Superior temporal gyrus (tissue), 1 donor: ENCODE measurements around the gene RNF135.
A peak's percentile ranks its signal among the peaks of the same experiment; 100 is the strongest.
"Not testable (repeated sequence)": the region's sequence is repeated elsewhere in the genome, so short reads cannot be mapped to it uniquely, and the experiment has no call there.

Experiments
- DNase-seq: peaks from one replicate; pipeline ENCODE4 v3.0.0-alpha.2; 2016; ENCODE audit errors: extremely low spot score

The RNF135 gene

DNA sequence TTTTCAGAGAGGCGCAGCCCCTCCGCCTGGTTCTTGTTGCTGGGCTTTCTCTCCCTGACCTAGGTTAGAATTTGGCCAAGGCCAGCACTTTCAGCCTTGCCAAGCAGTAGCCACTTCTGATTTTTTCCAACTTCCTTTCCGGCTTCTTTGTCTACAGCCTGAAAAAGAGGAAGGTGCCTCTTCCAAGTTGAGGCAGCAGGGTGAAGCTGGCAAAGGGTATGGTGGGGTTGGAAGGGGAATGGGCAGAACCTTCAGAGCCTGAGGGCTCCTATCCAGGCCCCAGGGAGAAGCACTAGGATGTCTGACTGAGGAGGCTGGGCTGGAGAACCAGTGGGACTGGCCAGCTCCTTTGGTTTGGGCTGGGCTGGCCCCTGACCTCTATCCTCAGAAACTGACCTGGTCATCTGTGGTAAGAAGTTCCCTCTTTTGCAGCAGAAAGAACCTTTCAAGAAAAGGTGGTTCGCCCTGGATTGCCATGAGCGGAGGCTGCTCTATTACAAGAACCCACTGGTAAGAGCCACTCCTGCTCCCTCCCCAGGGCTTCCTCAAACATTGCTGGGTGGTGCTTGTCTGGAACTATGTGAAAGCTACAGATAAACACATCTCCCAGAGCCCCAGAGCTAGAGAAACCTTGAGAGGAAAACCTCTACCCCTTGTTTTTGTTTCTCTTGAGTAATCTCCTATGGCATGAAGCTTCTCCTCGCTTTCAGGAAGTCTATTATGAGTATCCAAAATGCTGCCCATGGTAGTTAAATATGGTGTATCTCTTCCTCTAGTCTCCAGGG, 16.6 kb upstream of the RNF135 start:
- DNase-seq, result peak; percentile 15

DNA sequence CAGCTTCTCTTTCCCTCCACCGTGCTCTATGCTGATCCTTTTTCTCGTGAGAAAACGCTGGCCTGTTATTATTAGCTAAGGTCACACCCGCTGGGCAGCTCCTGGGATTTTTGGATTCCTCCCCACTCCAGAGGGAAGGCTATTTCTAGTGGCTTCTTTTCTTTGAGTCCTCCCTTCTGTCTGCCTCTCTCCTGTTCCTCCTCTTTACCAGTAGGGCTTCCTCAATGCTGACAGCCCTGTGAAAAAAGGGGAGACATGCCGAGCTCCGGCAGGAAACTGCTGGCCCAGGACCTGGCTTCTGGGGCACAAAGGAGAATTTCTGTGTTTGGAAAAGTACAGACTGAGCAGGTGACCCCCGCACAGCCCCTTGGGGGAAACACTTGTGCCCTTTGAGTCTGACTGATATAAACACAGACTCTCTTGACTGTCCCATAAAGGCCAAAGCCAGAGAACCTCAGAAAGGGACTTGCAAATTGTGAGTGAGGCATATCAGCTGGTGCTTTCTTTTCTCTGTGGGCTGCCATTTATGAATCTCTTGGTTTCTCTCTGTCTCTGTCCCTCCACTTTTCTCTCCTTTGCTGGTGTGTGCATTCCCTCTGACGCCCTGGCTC, 14.0 kb upstream of the RNF135 start:
- no peak for DNase-seq

DNA sequence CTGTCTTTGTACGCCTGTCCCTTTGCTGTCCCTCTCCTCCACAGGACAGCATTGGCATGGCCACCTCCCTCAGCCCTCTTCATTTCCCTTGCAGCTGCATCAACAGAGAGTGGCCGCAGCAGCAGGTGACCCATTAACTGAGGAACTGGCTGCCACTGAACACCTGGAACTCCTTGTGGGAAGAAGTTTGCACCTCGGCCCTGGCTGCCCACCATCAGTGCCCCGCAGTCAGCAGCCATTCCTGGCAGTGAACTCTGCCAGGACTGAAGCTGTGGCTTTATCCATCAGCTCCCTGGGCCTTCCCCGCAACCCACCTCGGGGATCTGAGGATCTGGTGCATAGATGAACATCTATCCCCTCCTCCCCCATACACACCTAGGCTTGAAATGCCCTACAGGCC, 13.1 kb upstream of the RNF135 start:
- DNase-seq, result no peak

DNA sequence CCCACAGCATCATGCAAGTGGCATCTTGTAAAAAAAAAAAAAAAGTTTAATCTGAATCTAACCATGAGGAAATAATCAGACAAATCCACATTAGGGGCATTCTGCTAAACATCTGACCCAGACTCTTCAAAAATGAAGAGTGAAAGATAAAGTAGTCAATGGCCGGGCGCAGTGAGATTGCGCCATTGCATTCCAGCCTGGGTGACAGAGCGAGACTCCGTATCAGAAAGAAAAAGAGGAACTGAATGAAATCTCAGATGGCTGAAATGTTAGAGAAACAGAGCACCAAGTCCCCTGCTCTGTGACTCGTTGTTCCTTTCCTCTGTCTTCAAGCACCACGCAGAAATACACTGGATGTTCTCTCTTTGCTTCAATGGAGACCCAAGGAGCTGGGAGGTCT, 12.7 kb upstream of the RNF135 start:
- DNase-seq, result no peak

DNA sequence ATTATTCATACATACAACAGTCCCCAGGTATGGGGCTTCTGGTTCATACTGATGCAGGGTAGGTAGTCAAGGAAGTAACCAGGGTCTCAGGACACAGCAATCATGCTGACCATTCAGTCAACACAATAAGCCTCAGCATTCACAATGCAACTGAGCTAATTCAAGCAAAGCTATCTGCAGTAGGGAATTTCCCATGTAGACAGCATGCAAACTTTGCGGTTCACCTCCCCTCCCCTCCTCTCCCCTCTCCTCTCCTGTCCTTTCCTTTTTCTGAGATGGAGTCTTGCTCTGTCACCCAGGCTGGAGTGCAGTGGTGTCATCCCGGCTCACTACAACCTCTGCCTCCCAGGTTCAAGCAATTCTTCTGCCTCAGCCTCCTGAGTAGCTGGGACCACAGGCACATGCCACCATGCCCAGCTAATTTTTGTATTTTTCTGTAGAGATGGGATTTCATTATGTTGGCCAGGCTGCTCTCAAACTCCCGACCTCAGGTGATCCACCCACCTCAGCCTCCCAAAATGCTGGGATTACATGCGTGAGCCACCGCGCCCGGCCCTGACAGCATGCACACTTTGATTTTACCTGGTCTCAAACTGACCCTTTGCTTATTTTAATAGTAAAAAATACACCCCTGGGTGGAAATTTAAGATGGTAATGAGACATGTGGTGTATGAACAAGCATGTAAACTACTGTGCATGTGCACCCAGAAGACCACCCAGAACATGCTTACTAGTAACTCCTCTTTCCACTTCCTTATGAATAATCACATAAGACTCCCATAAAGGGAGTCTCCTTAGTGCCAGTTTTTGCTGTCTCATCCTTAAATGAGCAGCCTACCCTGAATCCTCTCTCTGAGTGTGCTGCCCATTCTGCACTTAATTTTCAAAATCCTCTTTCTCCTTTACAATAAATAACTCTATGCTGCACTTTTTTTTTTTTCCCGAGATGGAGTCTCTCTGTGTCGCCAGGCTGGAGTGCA, 9.3 kb upstream of the RNF135 start:
- no peak for DNase-seq

DNA sequence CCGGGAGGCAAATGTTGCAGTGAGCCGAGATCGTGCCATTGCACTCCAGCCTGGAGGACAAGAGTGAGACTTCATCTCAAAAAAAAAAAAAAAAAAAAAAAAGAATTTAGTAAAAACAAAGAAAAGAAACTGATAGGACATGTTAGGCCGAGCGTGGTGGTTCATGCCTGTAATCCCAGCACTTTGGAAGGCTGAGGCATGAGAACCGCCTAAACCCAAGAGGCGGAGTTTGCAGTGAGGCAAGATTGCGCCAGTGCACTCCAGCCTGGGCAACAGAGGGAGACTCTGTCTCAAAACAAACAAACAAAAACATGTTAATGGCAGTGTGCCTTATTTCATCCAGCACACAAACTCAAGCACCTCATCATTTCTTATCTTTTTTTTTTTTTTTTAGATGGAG, 6.5 kb upstream of the RNF135 start:
- not testable (repeated sequence) for DNase-seq

DNA sequence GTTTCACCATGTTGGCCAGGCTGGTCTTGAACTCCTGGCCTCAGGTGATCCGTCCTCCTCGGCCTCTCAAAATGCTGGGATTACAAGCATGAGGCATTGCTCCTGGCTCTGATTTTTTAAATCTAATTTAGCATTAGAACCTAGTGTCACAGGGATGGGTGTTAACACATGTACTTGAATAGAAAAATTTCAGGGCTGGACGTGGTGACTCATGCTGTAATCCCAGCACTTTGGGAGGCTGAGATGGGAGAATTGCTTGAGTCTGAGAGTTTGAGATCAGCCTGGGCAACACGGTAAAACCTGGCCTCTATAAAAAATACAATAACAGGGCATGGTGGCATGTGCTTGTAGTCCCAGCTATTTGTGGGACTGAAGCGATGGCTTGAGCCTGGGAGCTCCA, 6.0 kb upstream of the RNF135 start:
- no peak for DNase-seq

DNA sequence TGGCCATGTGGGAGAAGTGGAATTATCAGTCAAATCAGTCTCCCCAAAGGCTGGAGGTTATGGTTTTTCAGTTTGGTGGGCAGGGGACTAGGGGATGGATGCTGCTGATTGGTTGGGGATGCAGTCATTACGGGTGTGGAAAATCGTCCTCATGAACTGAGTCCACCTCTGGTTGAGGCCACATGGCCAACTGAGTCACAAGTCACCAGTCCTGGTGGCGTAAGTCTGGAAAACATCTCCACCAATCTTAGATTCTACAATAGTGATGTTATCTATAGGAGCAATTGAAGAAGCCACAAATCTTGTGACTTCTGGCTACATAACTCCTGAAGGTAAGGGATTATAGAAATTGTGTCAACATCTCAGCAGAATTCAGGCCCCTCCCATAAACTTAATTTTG, 5.2 kb upstream of the RNF135 start:
- DNase-seq, result no peak

DNA sequence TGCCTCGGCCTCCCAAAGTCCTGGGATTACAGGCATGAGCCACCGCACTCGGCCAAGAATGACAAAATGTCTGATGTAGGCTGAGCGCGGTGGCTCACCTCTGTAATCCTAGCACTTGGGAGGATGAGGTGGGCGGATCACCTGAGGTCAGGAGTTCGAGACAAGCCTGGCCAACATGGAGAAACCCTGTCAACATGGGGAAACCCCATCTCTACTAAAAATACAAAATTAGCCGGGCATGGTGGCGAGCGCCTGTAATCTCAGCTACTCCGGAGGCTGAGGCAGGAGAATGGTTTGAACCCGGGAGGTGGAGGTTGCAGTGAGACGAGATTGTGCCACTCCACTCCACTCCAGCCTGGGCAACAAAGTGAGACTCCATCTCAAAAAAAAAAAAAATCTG, 2.9 kb upstream of the RNF135 start:
- not testable (repeated sequence) for DNase-seq

DNA sequence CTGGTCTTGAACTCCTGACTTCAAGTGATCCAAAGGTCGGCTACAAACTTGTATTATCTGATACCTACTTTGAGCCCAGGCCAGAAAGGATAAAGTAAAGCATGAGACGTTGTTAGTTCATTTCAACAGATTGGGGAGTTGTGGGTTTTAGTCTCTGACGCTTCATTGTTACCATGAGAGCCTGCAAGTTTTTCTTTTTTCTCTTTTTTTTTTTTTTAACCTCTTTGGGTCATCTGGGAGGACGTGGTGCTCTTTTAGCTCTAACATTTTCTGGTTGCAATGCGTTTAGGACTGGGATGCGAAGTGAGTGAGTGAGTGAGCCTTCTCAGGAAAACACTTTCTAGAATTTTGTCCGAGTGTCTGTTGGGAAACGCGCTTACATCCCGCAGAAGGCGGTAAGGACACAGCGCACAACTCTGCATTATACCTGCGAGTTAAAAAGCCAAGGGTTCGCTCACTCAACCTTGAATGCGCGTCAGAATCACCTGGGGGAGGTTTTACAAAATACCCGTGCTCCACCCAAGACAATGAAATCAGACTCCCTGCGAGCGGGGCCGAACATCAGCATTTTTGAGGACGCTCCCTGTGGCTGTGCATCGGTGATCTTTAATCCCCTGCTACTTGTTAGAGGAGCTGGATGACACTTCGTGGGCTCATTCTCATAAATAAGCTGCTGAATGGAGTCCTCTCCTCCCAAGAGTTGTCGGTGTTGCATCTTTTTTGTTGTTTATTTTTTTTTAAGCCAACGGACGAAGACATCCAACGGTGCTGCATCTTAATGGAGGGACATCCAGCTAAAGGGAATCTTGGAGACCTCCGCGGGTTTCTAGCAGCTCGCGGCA, 629 bp upstream of the RNF135 start:
- peak; percentile 42 for DNase-seq

DNA sequence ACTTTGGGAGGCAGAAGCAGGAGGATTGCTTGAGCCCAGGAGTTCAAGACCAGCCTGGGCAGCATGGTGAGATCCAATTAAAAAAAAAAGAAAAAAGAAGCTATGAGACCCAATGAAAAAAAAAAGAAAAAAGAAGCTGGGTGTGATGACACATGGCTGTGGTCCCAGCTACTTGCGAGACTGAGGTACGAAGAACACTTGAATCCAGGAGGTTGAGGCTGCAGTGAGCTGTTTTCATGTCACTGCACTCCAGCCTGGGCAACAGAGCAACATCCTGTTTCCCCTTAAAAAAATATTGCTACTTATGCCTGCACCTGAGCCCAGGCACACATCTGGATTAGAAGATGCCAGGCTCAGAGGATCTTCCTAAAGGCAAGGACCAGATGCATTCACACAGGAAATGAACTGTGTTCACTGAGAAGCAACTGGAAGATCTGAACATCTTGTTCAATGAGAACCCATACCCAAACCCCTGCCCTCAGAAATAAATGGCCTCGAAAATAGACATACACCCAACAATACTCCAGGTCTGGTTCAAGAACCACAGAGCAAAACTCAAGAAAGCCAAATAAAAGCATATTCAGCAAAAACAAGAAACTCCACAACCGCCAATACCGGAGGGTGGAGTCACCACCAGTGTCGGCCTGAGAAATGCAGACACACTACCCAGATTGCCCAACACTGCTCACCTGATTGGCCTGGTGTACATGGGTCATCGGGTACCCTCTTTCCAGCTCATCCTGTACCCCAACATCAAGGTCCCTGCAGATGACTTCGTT, 4.4 kb downstream of the RNF135 start:
- no peak for DNase-seq

DNA sequence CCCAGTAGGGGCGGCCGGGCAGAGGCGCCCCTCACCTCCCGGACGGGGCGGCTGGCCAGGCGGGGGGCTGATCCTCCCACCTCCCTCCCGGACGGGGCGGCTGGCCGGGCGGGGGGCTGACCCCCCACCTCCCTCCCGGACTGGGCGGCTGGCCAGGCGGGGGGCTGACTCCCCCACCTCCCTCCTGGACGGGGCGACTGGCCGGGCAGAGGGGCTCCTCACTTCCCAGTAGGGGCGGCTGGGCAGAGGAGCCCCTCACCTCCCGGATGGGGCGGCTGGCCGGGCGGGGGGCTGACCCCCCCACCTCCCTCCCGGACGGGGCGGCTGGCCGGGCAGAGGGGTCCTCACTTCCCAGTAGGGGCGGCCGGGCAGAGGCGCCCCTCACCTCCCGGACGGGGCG, 9.1 kb downstream of the RNF135 start:
- not testable (repeated sequence) for DNase-seq

DNA sequence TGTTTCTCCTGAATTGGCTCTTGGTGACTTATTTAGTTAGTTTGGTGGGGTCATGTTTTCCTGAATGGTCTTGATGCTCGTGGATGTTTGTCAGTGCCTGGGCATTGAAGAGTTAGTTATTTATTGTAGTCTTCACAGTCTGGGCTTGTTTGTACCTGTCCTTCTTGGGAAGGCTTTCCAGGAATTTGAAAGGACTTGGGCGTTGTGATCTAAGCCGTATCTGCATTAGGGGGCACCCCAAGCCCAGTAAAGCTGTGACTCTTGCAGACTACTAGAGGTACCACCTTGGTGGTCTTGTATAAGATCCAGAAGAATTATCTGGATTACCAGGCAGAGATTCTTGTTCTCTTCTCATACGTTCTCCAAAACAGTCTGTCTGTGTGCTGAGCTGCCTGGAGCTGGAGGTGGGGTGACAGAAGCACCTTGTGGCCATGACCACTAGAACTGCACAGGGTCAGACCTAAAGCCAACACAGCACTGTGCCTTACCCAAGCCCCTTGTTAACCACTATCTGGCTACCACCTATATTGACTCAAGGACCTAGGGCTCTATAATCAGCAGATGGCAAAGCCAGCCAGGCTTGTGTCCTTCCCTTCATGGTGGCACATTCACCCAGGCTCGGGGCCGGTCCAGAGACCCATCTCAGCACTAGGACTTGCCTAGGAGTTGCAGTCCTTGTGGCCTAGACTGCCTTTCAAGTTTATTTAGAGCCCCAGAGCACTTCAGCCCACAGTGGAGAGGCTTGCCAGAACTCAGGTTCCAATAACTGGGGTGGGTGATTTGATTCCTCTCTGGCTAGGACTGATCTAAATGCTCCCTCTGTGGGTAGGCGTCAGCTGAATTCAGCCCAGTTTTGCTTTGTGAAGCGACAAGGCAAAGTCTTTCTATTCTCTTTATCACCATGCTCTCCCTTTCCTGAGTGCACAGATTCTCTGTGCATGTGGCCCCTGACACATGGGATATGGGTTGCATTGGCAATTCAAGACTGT, 11.0 kb downstream of the RNF135 start:
- DNase-seq, result no peak

DNA sequence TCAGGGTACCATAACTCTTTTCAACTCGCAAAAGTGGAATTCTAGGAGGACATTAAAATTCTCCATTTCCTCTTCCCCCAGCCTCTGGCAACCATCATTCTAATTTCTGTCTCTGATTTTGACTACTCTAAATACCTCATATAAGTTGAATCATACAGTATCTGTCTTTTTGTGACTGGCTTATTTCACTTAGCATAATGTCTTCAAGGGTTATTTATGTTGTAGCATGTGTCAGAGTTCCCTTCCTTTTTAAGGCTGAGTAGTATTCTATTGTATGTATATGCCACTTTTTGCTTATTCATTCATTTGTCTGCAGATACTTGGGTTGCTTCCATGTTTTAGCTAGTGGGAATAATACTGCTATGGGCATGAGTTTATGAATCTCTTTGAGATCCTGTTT, 12.0 kb downstream of the RNF135 start:
- DNase-seq, result no peak

DNA sequence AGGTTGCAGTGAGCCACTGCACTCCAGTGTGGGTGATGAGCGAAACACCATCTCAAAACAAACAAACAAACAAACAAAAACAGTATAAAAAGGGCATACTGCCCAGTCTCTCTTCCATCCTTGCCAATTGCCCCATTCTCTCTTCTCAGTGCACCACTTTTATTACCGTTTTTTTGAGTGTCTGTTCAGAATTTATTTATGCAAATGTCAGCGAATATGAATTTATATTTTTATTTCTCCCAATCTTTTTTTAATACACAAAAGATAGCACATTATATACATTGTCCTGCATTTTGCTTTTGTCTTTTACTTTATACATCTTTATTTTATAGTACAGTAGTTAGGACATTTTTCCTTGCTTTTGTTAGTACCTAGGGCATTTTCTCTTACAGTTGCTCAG, 19.6 kb downstream of the RNF135 start:
- no peak for DNase-seq

DNA sequence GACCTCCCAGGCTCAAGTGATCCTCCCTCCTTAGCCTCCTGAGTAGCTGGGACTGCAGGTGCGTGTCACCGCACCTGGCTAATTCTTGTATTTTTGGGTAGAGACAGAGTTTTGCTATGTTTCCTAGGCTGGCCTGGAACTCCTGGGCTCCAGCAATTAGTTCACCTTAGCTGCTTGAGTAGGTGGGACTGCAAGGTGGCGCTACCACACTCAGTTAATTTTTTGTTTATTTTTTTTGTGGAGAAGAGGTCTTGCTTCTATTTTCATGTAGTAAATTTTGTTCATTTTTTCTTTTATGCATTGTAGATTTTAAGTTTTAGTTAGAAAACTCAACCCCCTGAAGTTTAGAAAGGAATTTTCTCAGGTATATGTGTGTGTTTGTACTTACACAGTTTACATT, 21.7 kb downstream of the RNF135 start:
- no peak for DNase-seq

DNA sequence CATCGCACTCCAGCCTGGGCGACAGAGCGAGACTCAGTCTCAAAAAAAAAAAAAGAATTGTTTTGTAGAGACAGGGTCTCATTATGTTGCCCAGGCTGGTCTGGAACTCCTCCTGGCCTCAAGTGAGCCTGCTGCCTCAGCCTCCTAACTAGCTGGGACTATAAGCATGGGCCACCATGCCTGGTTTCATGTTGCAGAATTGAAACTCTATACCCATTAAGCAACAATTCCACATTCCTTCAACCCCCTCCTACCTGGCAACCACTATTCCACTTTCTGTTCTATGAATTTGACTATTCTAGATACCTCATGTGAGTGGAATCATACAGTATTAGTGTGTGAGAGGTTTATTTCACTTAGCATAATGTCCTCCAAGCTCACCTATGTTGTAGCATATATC, 24.5 kb downstream of the RNF135 start:
- no peak for DNase-seq

DNA sequence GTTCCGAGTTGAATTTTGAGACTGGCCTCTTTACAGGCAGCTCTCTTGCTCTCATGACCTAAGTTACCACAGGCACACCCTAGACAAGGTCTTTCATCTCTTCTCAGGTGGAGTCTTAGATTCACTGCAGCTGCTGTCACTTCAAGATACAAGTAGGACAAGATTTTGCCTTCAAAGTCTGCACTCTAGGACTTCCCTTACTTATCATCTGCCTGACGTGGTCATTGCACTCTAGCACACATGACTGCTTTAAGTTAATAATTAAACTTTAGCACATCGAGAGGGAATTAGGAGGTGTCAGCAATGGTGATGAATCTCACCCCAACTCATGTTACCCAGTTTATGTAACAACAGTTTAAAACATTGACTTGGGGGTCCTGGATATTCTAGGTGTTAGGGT, 25.6 kb downstream of the RNF135 start:
- DNase-seq, result no peak

DNA sequence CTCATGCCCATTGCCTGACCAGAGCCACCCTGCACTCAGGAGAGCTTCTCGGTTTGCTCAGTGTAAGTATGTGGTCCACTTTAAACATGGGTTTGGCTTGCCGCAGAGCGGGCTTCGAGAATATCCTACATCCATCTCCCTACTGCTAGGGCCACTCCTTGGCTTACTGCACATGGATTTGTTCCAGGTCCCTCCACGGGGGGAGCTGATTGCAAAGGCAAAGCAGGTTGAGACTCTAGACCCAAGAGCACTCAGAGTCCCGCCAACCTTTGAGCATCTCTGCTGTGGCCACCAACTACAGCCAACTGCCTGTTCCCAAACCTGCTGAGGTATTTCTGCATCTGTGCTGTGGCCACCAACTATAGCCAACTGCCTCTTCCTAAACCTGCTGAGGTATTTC, 26.4 kb downstream of the RNF135 start:
- DNase-seq, result no peak

DNA sequence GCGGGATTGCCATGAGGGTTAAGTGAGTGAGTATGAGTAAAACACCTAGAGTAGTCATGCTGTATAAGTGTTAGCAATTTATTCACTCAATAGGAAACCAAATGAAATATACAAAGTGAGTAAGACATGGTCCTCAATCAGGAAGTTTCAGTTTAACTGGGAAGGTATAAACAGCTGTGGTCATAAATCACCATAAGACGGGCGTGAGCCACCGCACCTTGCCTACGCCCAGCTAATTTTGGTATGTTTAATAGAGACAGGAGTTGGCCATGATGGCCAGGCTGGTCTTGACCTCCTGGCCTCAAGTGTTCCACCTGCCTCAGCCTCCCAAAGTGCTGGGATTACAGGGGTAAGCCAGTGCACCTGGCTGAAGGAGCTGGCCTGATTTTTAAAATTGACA, 27.0 kb downstream of the RNF135 start:
- DNase-seq, result no peak
